Measurements from ENCODE around the gene MLEC.

MLEC gene, protein sequence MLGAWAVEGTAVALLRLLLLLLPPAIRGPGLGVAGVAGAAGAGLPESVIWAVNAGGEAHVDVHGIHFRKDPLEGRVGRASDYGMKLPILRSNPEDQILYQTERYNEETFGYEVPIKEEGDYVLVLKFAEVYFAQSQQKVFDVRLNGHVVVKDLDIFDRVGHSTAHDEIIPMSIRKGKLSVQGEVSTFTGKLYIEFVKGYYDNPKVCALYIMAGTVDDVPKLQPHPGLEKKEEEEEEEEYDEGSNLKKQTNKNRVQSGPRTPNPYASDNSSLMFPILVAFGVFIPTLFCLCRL

DNA sequence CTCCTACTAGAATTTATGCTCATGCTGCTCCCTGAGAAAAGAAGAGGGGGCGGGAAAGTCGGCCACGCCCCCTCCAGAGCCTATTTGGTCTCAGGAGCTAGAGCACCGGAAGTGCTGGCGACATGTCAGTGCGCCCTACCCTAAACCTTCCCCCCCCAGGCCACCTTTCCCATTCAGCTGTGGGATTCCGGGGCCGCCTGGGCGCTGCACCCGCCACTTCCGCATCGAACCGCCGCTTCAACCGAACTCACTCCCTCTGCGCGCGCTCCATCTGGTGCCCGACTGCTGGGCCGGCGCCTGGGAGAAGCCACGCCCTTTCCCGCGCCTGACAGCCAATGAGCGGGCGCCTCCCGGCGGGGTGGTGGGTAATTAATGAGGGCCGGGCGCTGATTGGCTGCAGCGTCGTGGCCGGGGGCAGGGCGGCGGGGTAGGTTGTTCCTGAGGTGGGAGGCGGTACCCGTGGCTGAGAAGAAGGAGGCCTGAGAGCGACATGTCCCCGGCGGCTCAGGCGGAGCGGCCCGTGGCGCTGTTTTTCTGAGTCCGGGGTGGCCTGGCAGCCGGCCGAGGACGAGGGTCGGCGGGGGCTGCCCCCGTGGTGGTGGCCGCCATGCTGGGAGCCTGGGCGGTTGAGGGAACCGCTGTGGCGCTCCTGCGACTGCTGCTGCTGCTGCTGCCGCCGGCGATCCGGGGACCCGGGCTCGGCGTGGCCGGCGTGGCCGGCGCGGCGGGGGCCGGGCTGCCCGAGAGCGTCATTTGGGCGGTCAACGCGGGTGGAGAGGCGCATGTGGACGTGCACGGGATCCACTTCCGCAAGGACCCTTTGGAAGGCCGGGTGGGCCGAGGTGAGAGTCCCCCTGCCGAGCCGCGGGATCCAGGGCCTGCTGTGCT, at the start of gene MLEC:
MLEC (plus strand) TSS at position 460 of the 888 bp plus-strand sequence; CDS start at position 608, 148 bp downstream.
- FAIRE-seq (no peak), DNase-seq (ENCODE audit: insufficient read length, low spot score) (peak; percentile 95)
- TF ChIP-seq POLR2A (IDR thresholded peaks at IDR 0.05; ENCODE audit: low read depth, low read length): peak; percentile 88

GRCh38 chr12:120639771-120640721, 46.9 kb upstream of the MLEC start, which contains the start of gene CABP1:
Gene CABP1 (plus strand): TSS chr12:120640626. CDS start chr12:120640686, 60 bp downstream.
- DNase-seq (ENCODE audit: insufficient read length, low spot score): no peak
- FAIRE-seq: no peak
- no peak for TF ChIP-seq POLR2A (IDR thresholded peaks at IDR 0.05; ENCODE audit: low read depth, low read length)

GRCh38 chr12:120640861-120641833, 45.8 kb upstream of the MLEC start:
- DNase-seq (ENCODE audit: insufficient read length, low spot score) (no peak), FAIRE-seq (no peak)
- TF ChIP-seq POLR2A (IDR thresholded peaks at IDR 0.05; ENCODE audit: low read depth, low read length): no peak

DNA sequence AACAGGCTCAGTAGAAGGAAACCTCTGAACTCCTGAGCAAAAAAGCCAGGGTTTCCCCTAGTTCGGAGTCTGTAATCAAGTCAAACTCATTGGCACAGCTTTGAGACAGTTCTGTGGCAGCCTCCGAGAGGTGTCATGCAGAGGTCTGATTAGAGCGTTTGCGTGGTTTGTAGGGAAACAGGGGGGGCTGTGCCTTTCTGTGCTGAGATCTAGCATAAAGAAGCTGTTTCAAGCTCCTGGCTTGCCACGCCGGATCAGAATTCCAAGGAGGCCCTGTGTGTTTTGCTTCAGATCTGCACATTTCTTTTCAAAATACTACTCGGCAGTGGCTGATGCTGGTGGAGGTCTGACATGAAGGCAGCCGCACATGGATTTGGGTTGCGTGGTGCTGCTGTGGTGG, 44.8 kb upstream of the MLEC start:
- no peak for TF ChIP-seq POLR2A (IDR thresholded peaks at IDR 0.05; ENCODE audit: low read depth, low read length)
- no peak for DNase-seq (ENCODE audit: insufficient read length, low spot score)
- no peak for FAIRE-seq

DNA sequence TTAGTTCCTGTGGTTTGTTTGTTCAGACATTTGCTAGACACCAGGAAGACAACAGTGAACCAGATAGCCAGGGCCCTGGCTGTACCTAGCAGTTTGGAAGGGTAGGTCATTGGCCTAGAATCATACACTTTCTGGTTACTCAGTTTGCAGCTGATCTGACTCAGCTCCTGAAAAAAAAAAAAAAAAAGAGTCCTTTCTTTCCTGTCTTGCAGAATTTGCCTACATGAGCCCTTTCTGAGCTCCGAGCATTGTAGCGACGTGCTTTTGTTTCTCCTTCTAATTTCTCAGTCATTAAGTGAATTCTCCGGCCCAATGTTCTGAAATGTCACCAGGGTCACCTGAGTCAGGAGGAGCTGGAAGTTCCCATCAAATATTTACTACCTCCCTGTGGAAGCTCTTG, 44.1 kb upstream of the MLEC start:
- FAIRE-seq: no peak
- DNase-seq (ENCODE audit: insufficient read length, low spot score): peak; percentile 44
- no peak for TF ChIP-seq POLR2A (IDR thresholded peaks at IDR 0.05; ENCODE audit: low read depth, low read length)

DNA sequence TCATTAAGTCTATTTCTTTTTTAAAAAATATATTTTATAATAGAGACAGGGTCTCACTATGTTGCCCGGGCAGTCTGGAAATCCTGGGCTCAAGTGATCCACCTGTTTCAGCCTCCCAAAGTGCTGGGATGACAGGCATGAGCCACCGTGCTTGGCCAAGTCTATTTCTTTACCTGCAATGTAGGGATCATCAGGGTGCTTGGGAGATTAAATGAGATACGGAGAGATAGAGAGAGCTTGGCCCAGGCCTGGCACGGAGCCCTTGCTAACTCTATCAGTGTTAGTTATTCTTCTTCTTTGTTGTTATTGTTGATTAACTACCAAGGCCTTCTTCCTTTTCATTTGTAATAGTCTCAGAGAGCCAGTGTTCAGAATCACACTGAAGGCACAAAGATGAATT, 43.4 kb upstream of the MLEC start:
- DNase-seq (ENCODE audit: insufficient read length, low spot score): no peak
- no peak for TF ChIP-seq POLR2A (IDR thresholded peaks at IDR 0.05; ENCODE audit: low read depth, low read length)
- no peak for FAIRE-seq

DNA sequence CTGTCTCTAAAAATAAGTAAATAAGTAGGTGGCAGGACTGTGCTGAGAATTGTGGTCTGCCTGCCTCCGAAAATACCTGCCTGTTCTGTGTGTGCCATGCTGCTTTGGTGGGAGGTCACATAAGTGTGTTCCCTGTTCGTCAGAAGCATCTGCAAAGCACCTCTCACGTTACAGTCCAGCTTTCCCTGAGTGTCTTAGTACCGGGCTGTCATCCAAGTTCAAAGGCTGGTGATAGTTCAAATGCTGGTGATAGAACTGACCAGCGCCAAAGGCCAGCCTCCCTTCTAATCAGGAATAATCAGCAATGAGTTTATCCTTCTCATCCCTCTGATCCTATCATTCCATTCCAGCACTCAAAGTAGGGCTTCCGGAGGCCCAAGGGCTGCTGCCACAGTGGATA, 40.9 kb upstream of the MLEC start:
- no peak for TF ChIP-seq POLR2A (IDR thresholded peaks at IDR 0.05; ENCODE audit: low read depth, low read length)
- no peak for DNase-seq (ENCODE audit: insufficient read length, low spot score)
- FAIRE-seq: no peak

DNA sequence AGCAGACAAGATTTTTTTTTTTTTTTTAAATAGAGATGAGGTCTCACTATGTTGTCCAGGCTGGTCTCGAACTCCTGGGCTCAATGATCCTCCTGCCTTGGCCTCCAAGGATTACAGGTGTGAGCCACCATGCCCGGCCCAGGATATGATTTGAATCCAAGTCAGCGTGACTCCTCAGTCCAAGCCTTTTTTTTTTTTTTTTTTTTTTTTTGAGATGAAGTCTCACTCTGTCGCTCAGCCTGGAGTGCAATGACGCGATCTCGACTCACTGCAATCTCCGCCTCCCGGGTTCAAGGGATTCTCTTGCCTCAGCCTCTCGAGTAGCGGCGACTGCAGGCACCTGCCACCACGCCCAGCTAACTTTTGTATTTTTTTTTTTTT, 39.6 kb upstream of the MLEC start:
- TF ChIP-seq POLR2A (IDR thresholded peaks at IDR 0.05; ENCODE audit: low read depth, low read length): no peak
- FAIRE-seq (no peak), DNase-seq (ENCODE audit: insufficient read length, low spot score) (no peak)

- no peak for FAIRE-seq
- no peak for TF ChIP-seq POLR2A (IDR thresholded peaks at IDR 0.05; ENCODE audit: low read depth, low read length)
These were observed 37.3 kb upstream of the MLEC start for GRCh38 chr12:120649442-120650232.

GRCh38 chr12:120650233-120650690, 36.7 kb upstream of the MLEC start:
- DNase-seq (ENCODE audit: insufficient read length, low spot score): no peak

More at GRCh38 chr12:120649442-120650232, 37.3 kb upstream of the MLEC start:
- no peak for DNase-seq (ENCODE audit: insufficient read length, low spot score)

DNA sequence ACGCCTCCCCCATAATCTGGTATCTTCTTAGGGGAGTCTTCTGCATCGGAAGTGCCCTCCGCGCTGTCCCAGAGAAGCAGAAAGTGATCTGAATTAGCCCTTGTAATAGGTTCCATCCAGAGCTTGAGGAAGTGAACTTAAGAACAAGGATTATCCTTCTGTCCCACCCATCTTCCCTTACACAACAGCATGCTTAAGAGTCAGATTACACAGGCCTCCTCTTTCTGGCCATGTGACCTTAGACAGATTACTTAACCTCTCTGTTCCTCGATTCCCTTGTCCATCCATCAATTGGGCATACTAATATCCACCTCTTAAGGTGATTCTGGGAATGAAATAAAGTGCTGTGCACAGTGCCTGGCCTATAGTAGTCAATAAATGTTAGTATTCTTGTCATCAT, 35.1 kb upstream of the MLEC start:
- DNase-seq (ENCODE audit: insufficient read length, low spot score): no peak
- no peak for FAIRE-seq
- no peak for TF ChIP-seq POLR2A (IDR thresholded peaks at IDR 0.05; ENCODE audit: low read depth, low read length)

More at GRCh38 chr12:120650233-120650690, 36.7 kb upstream of the MLEC start:
- FAIRE-seq: no peak
- no peak for TF ChIP-seq POLR2A (IDR thresholded peaks at IDR 0.05; ENCODE audit: low read depth, low read length)

All from H54 (cell line).